GM21423 (cell line): ENCODE results near the gene TPRA1.

Experiments used
- ATAC-seq: cut with Tn5 transposase; IDR thresholded peaks from one replicate; pipeline ENCODE4 v1.9.1; 2021; ENCODE audit warnings: mild to moderate bottlenecking, moderate library complexity; ENCODE audit not compliant: unreplicated experiment

TPRA1 gene

GRCh38 chr3:127566833-127567232, 23.7 kb downstream of the TPRA1 start:
- no peak for ATAC-seq

DNA sequence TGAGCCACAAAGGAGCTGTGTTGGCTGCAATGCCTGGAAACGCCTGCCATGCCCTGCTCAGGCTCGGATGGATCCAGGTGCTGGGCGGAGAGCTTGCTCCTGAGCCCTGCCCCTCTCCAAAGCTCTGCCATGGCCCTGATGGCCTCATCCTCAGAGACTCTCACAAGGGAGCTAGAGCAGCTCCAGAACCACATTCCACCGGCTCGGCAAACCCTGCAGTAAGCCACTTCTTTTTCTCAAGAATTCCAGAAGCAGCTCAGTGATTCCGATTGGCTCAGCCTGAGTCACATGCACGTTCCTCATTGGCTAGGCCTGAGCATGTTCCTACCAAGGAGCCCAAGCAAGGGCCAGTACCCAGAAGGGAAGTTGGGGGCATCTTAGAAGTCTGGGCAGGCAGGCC, 24.8 kb downstream of the TPRA1 start:
- no peak for ATAC-seq

GRCh38 chr3:127560051-127560787, 30.3 kb downstream of the TPRA1 start:
- no peak for ATAC-seq

- ATAC-seq: no peak
Observed at GRCh38 chr3:127556565-127556964, 34.0 kb downstream of the TPRA1 start.

DNA sequence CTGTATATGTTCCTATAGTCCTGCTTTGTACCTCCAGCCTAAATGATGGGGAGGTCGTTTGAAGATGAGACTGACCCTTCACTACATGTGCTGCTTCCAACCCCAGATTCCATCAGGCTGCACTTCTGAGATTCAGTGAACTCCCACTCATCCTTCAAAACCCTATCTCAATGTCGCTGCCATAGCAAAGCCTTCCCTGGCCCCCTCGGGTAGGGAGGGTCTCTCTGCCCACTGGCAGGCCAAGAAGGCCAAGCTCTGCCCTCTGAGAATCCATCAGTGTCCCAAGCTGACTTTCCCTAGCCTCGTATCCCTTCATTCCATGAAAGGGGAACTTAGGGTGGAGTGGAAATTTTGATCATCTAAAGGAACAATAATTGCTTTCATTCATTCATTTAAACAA, 35.4 kb downstream of the TPRA1 start:
- no peak for ATAC-seq

DNA sequence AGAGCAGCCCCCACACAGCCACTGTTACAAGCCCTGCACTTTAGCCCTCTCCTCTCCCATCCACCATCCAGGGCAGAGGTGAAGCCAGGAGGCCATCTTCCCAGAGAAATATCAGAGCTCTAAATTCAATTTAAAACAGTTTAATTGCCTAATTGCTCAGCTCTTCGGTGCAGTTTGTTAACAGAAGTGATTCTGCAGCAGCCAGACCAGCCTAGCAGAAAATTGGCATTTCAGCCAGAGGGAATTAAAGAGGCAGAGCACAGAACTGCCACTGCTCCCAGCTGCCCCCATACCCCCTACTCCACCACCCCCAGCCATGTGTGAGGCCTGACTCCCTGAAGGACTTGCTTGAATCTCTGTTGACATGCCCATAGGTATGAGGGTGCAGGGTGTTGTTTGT, 38.5 kb downstream of the TPRA1 start:
- ATAC-seq: no peak

DNA sequence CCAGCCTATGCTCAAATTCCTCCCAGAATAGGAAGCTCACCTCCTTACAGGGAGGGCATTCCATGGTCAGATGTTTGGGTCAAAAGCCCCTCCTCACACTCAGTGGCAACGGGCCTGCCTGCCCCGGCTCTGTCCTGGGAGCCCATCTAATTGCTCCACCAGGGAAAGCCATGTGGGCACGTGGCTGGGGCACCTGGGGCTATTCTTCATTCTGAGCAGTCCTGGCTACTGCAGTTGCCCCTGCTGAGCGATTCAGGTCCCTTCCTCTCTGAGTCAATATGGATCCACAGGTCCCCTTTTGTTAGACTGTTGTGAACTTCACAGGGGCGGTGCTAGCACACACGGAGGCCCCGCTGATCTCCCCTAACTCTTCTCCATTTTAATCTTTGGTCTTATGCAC, 39.4 kb downstream of the TPRA1 start:
- ATAC-seq: no peak

DNA sequence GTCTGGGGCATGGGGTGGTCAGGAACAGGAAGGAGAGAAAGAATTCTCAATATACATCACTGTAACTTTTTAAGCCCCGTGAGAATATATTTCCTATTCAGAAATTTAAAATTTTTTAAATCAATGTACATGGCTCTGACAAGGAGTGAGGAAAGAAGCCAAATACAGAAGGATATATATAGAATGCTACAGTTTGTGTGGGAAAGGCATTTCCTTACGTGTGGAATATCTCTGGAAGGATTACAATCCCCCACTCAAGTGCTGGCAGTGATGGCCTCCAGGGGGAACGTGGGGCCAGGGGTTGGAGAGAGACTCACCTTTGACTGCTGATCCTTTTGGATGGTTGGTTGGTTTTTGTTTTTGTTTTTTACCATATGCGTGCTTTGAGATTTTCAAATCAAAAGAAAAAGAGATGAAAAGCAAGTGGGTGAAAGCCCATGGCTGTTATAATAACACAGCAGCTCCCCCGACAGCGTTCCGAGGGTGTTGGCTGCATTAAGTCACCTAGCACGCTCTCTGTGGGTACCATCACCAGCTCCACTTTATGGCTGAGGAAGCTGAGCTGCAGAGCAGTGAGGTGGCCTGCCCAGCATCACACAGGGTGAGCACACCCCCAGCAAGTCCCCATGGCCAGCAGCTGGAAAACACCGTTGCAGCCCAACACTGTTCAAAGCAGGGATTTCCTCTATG, 39.9 kb downstream of the TPRA1 start:
- ATAC-seq: no peak

DNA sequence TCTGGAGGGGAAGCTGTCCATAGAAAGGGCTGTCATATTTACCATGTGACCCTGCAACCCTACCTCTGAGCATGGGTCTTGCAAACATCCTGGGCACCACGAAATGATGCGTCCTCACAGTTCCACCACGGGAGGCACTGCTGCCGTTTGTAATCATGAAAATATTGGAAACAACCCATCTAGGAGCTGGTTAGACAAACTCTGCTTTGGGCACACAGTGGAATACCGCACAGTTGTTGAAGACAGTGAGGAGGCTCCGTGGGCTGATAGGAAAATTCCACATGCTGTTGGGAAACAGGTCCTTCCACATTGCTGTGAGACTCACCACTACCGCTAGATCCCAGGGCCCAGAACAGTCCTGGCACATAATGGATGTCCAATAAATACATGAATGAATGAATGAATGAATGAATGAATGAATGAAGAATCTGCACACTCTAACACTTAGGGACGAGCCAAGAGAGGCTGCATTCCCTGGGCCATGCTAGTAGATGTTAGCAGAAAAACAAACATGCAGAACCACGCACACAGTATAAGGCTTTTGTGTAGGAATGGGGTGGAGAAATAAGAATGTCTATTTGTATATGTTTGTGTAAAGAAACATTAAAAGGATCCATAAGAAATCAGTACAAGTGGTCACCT, 40.6 kb downstream of the TPRA1 start:
- no peak for ATAC-seq

- ATAC-seq: peak; percentile 53
Observed at GRCh38 chr3:127547761-127548605, 42.5 kb downstream of the TPRA1 start.

DNA sequence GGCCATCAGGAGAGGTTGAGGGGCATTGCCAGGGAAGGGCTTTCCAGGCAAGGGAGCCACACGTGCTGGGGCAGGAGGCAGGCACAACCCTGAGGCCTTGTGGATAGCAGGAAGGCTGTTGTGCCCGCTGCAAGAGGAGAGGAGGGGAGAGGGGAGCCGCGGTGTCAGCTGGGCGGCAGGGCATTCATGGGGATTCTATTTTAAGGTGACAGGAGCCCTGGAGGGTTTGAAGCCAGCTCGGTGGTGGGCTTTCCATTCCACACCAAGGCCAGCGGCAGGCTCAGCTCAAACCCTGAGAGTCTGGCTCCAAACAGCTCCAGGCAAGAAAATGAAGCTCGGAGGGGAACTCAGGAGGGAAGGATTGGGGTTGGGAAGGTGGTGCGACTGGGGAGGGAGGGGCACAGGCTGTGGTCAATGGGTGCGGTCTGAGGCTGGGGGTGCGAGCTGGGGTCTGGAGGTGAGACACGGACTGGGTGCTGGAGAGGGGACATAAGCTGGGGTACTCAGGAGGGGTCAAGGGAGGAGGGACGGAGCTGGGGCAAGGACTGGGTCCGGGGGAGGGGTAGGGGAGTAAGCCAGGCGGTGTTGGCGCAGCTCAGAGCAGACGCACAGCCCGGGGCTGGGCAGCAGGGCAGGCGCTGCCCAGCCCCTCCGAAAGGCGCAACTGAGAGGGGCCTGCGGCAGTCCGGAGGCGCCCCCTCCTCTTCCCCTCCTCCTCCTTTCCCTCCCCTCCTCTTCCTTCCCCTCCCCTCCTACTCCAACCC, 43.4 kb downstream of the TPRA1 start:
- ATAC-seq: no peak

- ATAC-seq: no peak
Observed at GRCh38 chr3:127546554-127546953, 44.0 kb downstream of the TPRA1 start.

GRCh38 chr3:127545711-127546457, 44.6 kb downstream of the TPRA1 start:
- no peak for ATAC-seq

DNA sequence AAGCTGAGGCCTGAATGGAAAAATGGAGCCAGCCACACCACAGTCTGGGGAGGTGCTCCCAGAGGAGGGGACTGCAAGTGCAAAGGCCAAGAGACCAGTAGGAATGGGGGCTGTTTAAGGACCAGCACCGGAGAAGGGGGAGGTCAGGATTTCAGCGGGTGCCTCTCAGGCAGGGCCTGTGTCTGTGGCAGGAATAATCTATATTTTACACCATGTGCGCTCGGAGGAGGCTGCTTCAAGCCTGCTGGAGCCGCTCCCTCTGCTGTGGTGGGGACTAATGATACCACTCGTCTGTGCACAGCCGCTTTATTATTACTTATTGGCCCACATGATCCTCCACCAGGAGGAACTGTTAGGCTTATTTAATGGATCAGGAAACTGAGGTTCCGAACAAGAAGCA, 45.3 kb downstream of the TPRA1 start:
- ATAC-seq: no peak

DNA sequence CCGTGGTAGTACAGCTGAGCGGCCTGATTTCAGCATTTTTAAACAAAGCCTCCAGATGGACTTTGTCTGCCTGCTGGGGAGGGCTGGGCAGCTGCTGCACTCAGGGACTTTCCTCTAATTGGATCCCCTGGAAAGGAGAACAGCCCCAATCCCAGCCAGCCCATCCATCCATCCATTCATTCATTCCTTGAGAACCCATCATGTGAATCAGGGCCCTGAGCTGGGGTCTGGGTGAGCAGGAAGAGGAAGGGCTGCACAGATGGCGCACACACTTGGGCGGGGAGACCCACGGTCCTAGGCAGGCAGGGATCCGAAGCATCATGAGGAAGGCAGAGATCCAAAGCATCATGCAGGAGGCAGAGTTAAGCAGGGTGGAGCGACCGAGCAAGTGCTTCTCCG, 45.7 kb downstream of the TPRA1 start:
- ATAC-seq: no peak

DNA sequence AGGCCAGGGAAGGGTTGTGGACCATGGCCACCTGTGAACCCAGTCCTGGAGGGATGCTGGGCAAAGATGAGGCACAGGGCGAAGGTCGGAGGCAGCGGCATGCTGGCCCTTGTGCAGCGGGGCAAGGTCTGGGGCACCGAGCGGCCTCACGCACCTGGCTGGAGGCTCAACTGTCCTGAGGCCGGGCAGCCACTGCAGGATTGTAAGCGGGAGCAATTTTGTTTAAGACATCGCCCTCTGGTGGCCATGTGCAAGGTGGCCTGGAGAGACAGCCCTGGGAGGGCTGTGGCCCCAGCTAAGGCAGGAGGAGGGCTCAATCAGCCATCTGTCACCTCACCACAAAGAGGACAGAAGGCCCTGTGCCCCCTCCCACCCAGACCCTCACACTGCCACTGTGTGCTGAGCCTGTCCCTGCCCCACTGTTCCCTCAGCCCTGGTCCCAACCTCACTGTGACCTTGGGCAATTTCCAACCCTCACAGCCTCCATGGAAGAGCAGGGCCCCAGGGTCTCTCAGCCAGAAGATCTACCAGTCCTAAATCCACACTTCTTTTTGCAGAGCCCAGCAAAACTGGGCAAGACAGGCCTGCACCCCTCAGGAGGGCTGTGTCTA, 46.2 kb downstream of the TPRA1 start:
- ATAC-seq: peak; percentile 50

- ATAC-seq: no peak
Observed at GRCh38 chr3:127543441-127543840, 47.1 kb downstream of the TPRA1 start.

DNA sequence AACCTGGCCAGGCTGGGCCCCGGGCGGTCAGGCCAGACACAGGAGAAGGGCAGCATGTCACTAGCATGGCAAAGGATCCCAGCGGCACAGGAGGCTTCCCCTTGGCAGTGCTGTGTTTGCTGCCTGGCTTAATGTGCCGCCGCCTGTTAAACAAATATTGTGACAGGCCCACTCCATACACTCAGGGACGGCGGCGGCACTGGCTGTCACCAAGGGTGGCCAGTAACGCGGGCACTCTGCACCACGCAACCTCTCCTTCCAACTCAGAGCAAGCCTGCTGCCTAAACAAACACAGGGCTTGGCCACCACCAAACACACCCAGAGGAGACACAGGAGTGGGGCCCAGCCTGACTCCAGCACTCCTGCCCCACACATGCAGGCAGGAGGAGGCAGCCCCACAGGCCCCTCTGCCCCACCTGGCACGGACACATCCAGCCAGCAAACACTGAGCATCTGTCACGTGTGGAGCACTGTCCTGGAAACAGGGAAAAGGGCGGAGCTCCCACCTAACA, 48.0 kb downstream of the TPRA1 start:
- no peak for ATAC-seq

GRCh38 chr3:127541320-127541719, 49.2 kb downstream of the TPRA1 start:
- no peak for ATAC-seq
